ENCODE data around the gene SP6.

Gene SP6

DNA sequence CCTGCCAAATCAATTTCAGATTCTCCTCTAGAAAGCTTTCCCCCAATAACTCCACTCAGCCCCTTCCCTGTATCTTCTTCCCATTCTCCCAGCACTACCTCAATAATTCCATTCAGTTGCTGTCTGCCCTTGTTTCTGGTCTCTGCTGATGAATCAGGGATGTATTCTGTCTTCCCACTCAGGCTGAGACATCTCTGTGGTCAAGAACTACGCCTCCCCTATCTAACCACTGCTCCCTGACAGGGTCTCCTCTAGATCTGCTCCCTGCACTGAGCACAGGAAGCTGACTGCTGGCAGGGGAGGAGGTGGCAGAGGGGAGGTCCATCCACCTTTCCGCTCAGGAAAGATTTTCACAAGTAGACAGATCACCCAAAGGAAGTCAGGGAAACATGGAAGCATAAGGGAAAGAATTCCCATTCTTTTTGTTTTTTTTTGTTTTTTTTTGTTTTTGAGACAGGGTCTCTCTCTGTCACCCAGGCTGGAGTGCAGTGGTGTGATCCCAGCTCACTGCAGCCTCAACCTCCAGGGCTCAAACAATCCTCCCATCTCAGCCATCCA is 28.1 kb upstream of the SP6 start:
- DNase-seq (ENCODE audit: low spot score), result no peak

DNA sequence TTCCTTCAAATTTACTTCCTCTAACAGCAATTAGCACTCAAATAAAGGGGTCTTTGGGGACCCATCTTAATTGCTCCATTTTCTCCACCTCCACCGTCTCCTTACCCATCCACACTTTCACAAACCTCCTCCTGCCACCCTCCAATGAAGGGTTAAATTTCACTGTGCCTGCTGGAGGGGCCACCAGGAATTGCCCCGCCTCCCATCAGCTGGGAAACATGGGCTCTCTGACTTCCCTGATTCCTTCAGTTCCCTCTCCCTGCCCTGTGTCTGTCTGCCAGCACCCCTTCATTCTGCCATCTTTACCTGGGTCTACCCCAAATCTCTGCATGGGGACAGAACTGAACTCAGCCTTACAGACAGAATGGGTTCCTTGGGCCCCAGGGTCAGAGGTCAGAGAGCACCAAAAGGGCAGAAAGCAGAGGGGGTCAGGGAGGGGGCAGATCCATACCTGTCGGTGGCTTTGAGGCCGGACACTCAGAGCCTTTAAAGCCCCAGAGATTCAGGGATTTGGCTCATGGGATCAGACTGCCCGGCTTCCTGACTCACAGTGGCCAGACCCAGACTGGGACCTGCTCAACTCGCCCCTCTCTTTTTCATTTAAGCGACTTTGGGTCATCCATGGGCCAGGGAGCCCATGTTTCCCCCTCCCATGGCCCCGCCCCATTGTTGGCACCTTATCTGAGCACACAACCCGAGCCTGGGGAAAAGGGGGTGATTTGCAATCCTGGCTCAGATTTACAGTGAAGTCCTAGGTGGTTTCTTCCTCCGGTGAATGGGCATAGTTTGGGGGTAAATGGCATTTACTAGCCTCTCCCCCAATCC is 27.5 kb upstream of the SP6 start:
- no peak for DNase-seq (ENCODE audit: low spot score)

- no peak for DNase-seq (ENCODE audit: low spot score)
Measured at GRCh38 chr17:47877368-47878034, 26.5 kb upstream of the SP6 start.

DNA sequence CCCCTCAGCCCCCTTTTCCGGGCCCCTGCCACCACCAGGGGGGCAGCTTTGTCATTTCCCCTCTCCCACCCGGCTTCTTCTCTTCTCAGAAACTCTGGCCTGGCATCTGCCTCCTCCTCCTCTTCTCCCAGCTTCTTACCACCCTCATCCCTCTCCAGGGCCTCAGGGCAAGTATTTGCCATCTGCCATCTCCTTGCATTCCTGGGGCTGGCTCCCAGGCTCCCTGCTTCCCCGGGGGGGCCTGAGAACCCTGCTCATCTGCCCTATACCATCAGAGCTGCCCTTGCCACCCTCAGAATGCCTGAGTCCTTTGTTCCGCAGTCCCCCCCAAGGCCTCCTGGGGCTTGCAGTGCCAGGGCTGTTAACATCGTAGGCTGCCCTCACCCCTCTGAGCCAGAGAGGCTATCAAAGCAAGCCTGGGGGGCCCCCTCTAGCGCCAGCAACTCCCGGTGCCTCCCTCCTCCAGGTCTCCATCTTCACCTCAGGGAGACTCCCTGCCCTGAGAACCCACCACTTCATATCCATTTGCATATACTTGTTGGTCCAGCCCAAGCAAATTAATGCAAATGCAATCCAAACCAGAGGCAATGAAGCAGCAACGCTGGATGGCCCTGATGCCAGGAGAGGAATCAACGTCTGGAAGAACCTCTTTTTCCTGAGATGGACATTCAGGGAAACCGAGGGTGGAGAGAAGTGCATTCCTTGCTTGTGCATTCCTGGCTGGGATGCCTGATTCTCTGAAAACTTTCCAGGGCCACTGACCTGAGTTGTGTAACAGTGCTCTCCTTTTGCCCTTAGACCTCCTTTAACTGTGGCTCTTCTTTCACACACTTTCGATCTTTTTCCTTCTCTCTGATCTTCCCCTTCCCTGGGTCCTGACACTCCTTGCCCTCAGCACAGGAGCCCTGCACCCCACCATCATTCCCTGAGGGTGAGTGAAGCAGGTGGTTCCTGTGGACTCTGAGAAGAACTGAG is 24.3 kb upstream of the SP6 start:
- no peak for DNase-seq (ENCODE audit: low spot score)

- no peak for DNase-seq (ENCODE audit: low spot score)
Measured at GRCh38 chr17:47873200-47874090, 22.5 kb upstream of the SP6 start.

GRCh38 chr17:47872651-47873161 is 21.7 kb upstream of the SP6 start:
- DNase-seq (ENCODE audit: low spot score), result no peak

GRCh38 chr17:47872019-47872650 is 21.2 kb upstream of the SP6 start:
- DNase-seq (ENCODE audit: low spot score), result no peak

DNA sequence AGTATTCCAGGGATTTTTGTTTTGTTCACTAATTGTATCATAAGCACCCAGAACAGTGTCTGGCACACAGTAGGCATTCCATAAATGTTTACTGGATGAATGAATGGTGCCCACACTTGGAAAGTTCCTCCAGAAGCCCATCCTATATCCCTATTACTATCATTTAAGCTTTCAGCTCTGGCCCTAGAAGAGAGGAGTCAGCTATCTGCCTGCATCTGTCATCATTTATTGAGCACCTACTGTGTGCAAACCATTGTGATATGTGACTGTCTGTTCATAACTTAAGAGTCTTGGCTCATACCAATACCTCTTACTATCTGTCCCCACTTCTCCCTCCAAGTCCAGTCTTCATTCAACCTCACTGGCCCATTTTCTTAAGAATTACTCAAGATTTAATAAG is 20.1 kb upstream of the SP6 start:
- DNase-seq (ENCODE audit: low spot score), result no peak

GRCh38 chr17:47870056-47870455 is 19.1 kb upstream of the SP6 start:
- no peak for DNase-seq (ENCODE audit: low spot score)

- no peak for DNase-seq (ENCODE audit: low spot score)
Measured at GRCh38 chr17:47869114-47869513, 18.2 kb upstream of the SP6 start.

GRCh38 chr17:47867813-47868533 is 17.0 kb upstream of the SP6 start:
- no peak for DNase-seq (ENCODE audit: low spot score)

GRCh38 chr17:47866941-47867340 is 16.0 kb upstream of the SP6 start:
- no peak for DNase-seq (ENCODE audit: low spot score)

- DNase-seq (ENCODE audit: low spot score), result no peak
Measured at GRCh38 chr17:47864791-47865216, 13.8 kb upstream of the SP6 start.

DNA sequence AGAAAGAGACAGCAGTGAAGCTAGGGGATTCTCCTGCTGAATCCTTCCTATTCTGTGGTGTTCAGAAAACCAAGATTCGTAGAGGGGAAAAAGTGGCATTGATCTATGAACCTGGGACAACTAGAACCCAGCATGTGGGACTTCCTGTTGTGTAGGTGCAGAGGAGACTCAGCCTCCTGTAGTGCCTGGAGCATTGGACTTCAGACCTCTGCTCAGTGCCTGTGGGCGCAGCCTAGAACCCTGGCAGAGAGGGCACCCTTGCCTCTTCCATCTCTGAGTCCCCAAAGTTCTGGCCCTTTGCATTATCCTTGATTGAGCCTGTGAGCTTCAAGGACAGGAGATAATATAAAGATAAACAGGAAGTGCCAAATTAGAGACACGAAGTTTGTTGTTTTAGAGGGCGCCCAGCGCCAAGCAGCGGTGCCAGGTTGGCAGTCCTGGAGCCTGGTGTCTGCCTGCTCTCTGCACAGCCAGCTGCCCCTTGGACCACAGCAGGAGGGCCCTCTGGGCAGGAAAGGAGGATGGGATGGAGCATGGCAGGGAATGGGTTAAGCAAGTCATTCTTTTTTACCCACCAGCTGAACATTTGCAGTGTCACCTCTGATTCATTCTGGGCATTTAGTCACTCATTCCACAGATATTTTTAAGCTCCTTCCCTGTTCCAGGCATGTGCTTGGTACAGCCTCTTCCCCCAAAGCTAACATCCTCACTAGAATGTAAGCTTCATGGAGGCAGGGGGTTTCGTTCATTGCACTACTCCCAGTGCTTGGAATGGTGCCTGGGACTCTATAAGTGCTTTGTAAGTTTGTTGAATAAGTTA is 11.9 kb upstream of the SP6 start:
- DNase-seq (ENCODE audit: low spot score), result no peak

DNA sequence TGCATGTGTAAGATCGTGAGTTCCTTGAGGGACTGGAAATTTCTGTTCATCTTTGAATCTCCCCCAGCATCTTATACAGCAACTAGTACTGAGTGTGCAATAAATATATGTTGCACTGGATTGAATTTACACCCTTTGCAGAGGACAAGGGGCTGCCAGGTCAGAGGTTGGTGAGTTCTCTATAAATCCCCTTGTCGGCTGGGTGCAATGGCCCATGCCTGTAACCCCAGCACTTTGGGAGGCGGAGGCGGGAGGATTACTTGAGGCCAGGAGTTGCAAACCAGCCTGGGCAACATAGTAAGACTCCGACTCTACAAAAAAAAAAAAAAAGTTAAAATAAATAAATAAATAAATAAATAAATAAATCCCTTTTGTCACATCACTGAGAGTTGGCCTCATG is 9.4 kb upstream of the SP6 start:
- DNase-seq (ENCODE audit: low spot score), result no peak

- no peak for DNase-seq (ENCODE audit: low spot score)
Measured at GRCh38 chr17:47857551-47858455, 6.8 kb upstream of the SP6 start.

DNA sequence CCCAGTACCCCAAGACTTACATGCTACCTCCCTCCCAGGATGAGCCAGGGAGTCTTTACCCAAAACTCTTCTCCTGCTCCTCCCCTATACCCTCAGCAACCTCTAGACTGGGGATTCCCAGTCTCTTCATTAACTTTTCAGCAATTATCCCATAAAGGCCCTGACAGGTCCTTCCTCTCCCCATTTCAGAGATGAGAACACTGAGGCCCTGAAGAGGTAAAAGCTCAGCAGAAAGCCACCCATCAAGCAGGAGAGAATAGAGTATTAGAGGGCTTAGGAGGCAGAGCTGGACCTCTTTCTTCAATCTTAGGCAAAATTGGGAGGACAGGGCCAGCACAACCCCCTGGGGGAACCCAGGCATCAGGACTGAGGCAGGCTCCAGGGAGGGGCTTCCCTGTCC is 5.9 kb upstream of the SP6 start:
- no peak for DNase-seq (ENCODE audit: low spot score)

GRCh38 chr17:47855737-47856136 is 4.8 kb upstream of the SP6 start:
- no peak for DNase-seq (ENCODE audit: low spot score)
